Gastroesophageal sphincter (tissue), 4 donors: ENCODE measurements around the gene BRINP2. TPM values are rescaled to one million over a fixed set of nuclear protein-coding genes. Genes with fewer than 3 reads are reported as not detected.

Experiments used
- ATAC-seq: fragments of 150-250 bp; one replicate; pipeline ENCODE4 v1.9.1; 2016; ENCODE audit warnings: mild to moderate bottlenecking, moderate library complexity
- H3K27ac ChIP-seq, 4 donors: fragments of 200-600 bp; sonication (generic) in 3 of 4; 1 replicate in 3 of 4; 2 replicates in 1 of 4; pipeline ENCODE4 v1.5.1; 2016 to 2019
- H3K27me3 ChIP-seq: fragments of 200-600 bp; sonication (generic); one replicate; pipeline ENCODE4 v1.5.1; 2019
- H3K36me3 ChIP-seq, 2 donors: fragments of 200-600 bp; sonication (generic); one replicate each; pipeline ENCODE4 v1.5.1; 2019; ENCODE audit warnings: control low read depth in 1 of 2
- H3K4me1 ChIP-seq, 3 donors: fragments of 200-600 bp; sonication (generic); 1 replicate in 2 of 3; 2 replicates in 1 of 3; pipeline ENCODE4 v1.5.1; 2016 to 2019; ENCODE audit warnings: control low read depth in 2 of 3
- H3K4me3 ChIP-seq, 2 donors: fragments of 200-600 bp; sonication (generic); one replicate each; pipeline ENCODE4 v1.5.1; 2019; ENCODE audit warnings: mild to moderate bottlenecking in 1 of 2, moderate library complexity in 1 of 2
- H3K9me3 ChIP-seq, 3 donors: fragments of 200-600 bp; sonication (generic); one replicate each; pipeline ENCODE4 v1.5.1; 2017 to 2019; ENCODE audit warnings: control low read depth in 2 of 3
- CTCF ChIP-seq, 4 experiments: fragments of 200-600 bp in 2 of 4; fragments of 450-650 bp in 2 of 4; sonication (generic) in 1 of 4; IDR thresholded peaks; one replicate each; pipeline ENCODE4 v1.5.1; 2017 to 2019; ENCODE audit warnings: antibody characterized with exemption in 4 of 4, mild to moderate bottlenecking in 2 of 4, moderate library complexity in 2 of 4
- EP300 ChIP-seq: sonication (generic); formaldehyde crosslinking; IDR thresholded peaks from one replicate; pipeline ENCODE4 v1.6.1; 2017; ENCODE audit warnings: antibody characterized with exemption, mild to moderate bottlenecking
- POLR2A ChIP-seq, 2 donors: fragments of 450-650 bp; IDR thresholded peaks; one replicate each; pipeline ENCODE4 v1.6.1; 2017; ENCODE audit warnings: antibody characterized with exemption in 2 of 2, mild to moderate bottlenecking in 2 of 2, moderate library complexity in 1 of 2
- POLR2AphosphoS5 ChIP-seq: sonication (generic); formaldehyde crosslinking; IDR thresholded peaks from one replicate; pipeline ENCODE4 v1.6.1; 2017; ENCODE audit warnings: antibody characterized with exemption
- WGBS, 2 donors: methylation state at CpG; one replicate each; pipeline ENCODE4 v1.1.5; 2018; ENCODE audit warnings: low coverage in 1 of 2; 5-methylcytosine and 5-hydroxymethylcytosine counted together
- total RNA-seq, 4 donors: library from RNA; depleted of rRNA; stranded (reverse); fragments of >200 nt; gene quantifications; one replicate each; pipeline ENCODE4 v1.1.0, GENCODE V29; 2016

BRINP2 gene
- total RNA-seq, 4 donors from 2014 or later: 0.62 to 3.3 (median 1.2) TPM; not detected in 1

GRCh38 chr1:177186639-177187038, 15.9 kb downstream of the BRINP2 start:
- TF ChIP-seq CTCF (IDR thresholded peaks at IDR 0.05): no peak
- WGBS, 2 donors: 89 to 100% methylated on average over 2 of the region's 2 CpGs
- Histone ChIP-seq H3K36me3 (no peaks in the 10 kb centered on the region), H3K4me1 (peaks cover 0 to 4% (median 0%) of the 10 kb centered on the region in 3 donors), H3K4me3 (no peak overlapping the region), H3K27ac (no peak overlapping the region), H3K9me3 (no peaks in the 10 kb centered on the region), H3K27me3 (no peaks in the 10 kb centered on the region)
- ATAC-seq: no peak

GRCh38 chr1:177190308-177190970, 19.7 kb downstream of the BRINP2 start:
- H3K4me1 ChIP-seq: no peaks in the 10 kb centered on the region
- ATAC-seq: no peak
- H3K9me3 ChIP-seq: no peaks in the 10 kb centered on the region
- 58 to 83% methylated on average over 1 to 2 of the region's 3 CpGs for WGBS, 2 donors
- no peak overlapping the region for H3K27ac ChIP-seq
- H3K36me3 ChIP-seq: no peaks in the 10 kb centered on the region
- TF ChIP-seq POLR2AphosphoS5 (no peak), EP300 (no peak), POLR2A (IDR thresholded peaks at IDR 0.05) (no peak), CTCF (IDR thresholded peaks at IDR 0.05) (no peak)
- no peak overlapping the region for H3K4me3 ChIP-seq
- H3K27me3 ChIP-seq: no peaks in the 10 kb centered on the region

- WGBS, 2 donors: 92% methylated on average over 2 of the region's 2 CpGs; no CpG with 5 or more reads in 1 of the 2 donors
- Histone ChIP-seq H3K27ac (no peak overlapping the region), H3K4me1 (no peaks in the 10 kb centered on the region), H3K4me3 (no peak overlapping the region), H3K9me3 (no peaks in the 10 kb centered on the region), H3K27me3 (no peaks in the 10 kb centered on the region), H3K36me3 (no peaks in the 10 kb centered on the region)
- no peak for ATAC-seq
- no peak for TF ChIP-seq EP300
- no peak for TF ChIP-seq POLR2AphosphoS5
- TF ChIP-seq POLR2A (IDR thresholded peaks at IDR 0.05): no peak
- TF ChIP-seq CTCF (IDR thresholded peaks at IDR 0.05): no peak
Measured at GRCh38 chr1:177198243-177198642, 27.5 kb downstream of the BRINP2 start.

- H3K36me3 ChIP-seq: no peaks in the 10 kb centered on the region
- no peaks in the 10 kb centered on the region for H3K27me3 ChIP-seq
- no peak overlapping the region for H3K27ac ChIP-seq
- WGBS, 2 donors: 64 to 66% methylated on average over 2 to 4 of the region's 4 CpGs
- no peak overlapping the region for H3K4me3 ChIP-seq
- TF ChIP-seq CTCF (IDR thresholded peaks at IDR 0.05) (no peak), EP300 (no peak), POLR2A (IDR thresholded peaks at IDR 0.05) (no peak)
- H3K4me1 ChIP-seq: no peaks in the 10 kb centered on the region
- no peak for ATAC-seq
- no peaks in the 10 kb centered on the region for H3K9me3 ChIP-seq
Measured at GRCh38 chr1:177200290-177200689, 29.5 kb downstream of the BRINP2 start.

GRCh38 chr1:177206831-177207355, 36.1 kb downstream of the BRINP2 start:
- Histone ChIP-seq H3K9me3 (no peaks in the 10 kb centered on the region), H3K4me3 (no peak overlapping the region), H3K27ac (no peak overlapping the region), H3K36me3 (no peaks in the 10 kb centered on the region), H3K27me3 (no peaks in the 10 kb centered on the region), H3K4me1 (peaks cover 4 to 20% (median 4%) of the 10 kb centered on the region in 3 donors)
- ATAC-seq: no peak
- TF ChIP-seq EP300 (no peak), CTCF (IDR thresholded peaks at IDR 0.05) (no peak), POLR2A (IDR thresholded peaks at IDR 0.05) (no peak), POLR2AphosphoS5 (no peak)
